Vagina (tissue), 2 donors: ENCODE results near the gene UCK1.

ENCODE experiments used
- CTCF ChIP-seq, 3 experiments: fragments of 450-650 bp in 2 of 3; fragments of 200-600 bp in 1 of 3; sonication (generic) in 1 of 3; IDR thresholded peaks; one replicate each; pipeline ENCODE4 v1.5.1; 2017 to 2019; ENCODE audit warnings: antibody characterized with exemption in 3 of 3, mild to moderate bottlenecking in 2 of 3, moderate library complexity in 2 of 3
- POLR2A ChIP-seq, 2 donors: fragments of 450-650 bp; IDR thresholded peaks; one replicate each; pipeline ENCODE4 v1.6.1; 2017; ENCODE audit warnings: antibody characterized with exemption in 2 of 2, mild to moderate bottlenecking in 2 of 2, moderate library complexity in 2 of 2
- POLR2AphosphoS5 ChIP-seq, 2 donors: sonication (generic); formaldehyde crosslinking; IDR thresholded peaks; one replicate each; pipeline ENCODE4 v1.9.0; 2017; ENCODE audit warnings: antibody characterized with exemption in 2 of 2, mild to moderate bottlenecking in 2 of 2, low read depth in 1 of 2; ENCODE audit not compliant: insufficient read depth in 1 of 2

GRCh38 chr9:131575946-131576853, 45.1 kb upstream of the UCK1 start:
- no peak for TF ChIP-seq CTCF (IDR thresholded peaks at IDR 0.05)
- no peak for TF ChIP-seq POLR2AphosphoS5 (IDR thresholded peaks at IDR 0.05; ENCODE audit: insufficient read depth in 1 of 2, low read depth in 1 of 2)
- no peak for TF ChIP-seq POLR2A (IDR thresholded peaks at IDR 0.05)
